HepG2 (cell line): ENCODE data around the gene IFI27L2.

Experiments
- GATAD2A ChIP-seq: IDR thresholded peaks from 2 replicates; pipeline ENCODE4 v1.6.1; 2016
- TF ChIP-seq, protein P1 (sequence below): sonication (generic); formaldehyde crosslinking; IDR thresholded peaks from 2 replicates; pipeline ENCODE4 v1.8.1; 2023; ENCODE audit warnings: missing genetic modification reagents, inconsistent platforms, borderline replicate concordance

DNA sequence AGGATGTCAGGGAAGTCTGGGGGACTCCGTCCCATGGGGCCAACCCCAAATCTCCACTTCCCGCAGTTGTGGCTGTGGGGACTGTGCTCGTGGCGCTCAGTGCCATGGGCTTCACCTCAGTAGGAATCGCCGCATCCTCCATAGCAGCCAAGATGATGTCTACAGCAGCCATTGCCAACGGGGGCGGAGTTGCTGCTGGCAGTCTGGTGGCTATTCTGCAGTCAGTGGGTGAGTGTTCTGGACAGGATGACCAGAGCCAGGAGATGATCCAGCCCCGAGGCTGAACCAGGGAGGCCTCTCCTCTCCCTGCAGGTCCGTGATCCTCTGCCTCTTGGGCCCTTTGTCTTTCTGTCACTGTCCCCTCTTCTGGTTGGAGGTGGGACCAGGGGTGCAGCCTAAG, 27.7 kb downstream of the IFI27L2 start:
- TF ChIP-seq GATAD2A (CRISPR knock-in tag), result no peak
- TF ChIP-seq, protein P1, sequence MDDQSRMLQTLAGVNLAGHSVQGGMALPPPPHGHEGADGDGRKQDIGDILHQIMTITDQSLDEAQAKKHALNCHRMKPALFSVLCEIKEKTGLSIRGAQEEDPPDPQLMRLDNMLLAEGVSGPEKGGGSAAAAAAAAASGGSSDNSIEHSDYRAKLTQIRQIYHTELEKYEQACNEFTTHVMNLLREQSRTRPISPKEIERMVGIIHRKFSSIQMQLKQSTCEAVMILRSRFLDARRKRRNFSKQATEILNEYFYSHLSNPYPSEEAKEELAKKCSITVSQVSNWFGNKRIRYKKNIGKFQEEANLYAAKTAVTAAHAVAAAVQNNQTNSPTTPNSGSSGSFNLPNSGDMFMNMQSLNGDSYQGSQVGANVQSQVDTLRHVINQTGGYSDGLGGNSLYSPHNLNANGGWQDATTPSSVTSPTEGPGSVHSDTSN, result no peak
